ENCODE data around the gene EPHA8.

Gene EPHA8

GRCh38 chr1:22627331-22627730 is 64.0 kb downstream of the EPHA8 start:
- Mint-ChIP-seq H3K9me3 (no peaks in the 10 kb centered on the region), H3K27me3 (peaks cover 16% of the 10 kb centered on the region), H3K4me1 (no peaks in the 10 kb centered on the region), H3K4me3 (no peak overlapping the region), H3K36me3 (no peaks in the 10 kb centered on the region), H3K27ac (no peak overlapping the region)

GRCh38 chr1:22628698-22629444 is 65.6 kb downstream of the EPHA8 start:
- Mint-ChIP-seq H3K9me3 (no peaks in the 10 kb centered on the region), H3K27ac (no peak overlapping the region), H3K36me3 (no peaks in the 10 kb centered on the region), H3K4me3 (no peak overlapping the region), H3K4me1 (no peaks in the 10 kb centered on the region), H3K27me3 (peaks cover 19% of the 10 kb centered on the region)

- Mint-ChIP-seq H3K4me3 (no peak overlapping the region), H3K36me3 (no peaks in the 10 kb centered on the region), H3K4me1 (no peaks in the 10 kb centered on the region), H3K9me3 (no peaks in the 10 kb centered on the region), H3K27me3 (peaks cover 21% of the 10 kb centered on the region), H3K27ac (no peak overlapping the region)
Measured at GRCh38 chr1:22629886-22630285, 66.6 kb downstream of the EPHA8 start.

DNA sequence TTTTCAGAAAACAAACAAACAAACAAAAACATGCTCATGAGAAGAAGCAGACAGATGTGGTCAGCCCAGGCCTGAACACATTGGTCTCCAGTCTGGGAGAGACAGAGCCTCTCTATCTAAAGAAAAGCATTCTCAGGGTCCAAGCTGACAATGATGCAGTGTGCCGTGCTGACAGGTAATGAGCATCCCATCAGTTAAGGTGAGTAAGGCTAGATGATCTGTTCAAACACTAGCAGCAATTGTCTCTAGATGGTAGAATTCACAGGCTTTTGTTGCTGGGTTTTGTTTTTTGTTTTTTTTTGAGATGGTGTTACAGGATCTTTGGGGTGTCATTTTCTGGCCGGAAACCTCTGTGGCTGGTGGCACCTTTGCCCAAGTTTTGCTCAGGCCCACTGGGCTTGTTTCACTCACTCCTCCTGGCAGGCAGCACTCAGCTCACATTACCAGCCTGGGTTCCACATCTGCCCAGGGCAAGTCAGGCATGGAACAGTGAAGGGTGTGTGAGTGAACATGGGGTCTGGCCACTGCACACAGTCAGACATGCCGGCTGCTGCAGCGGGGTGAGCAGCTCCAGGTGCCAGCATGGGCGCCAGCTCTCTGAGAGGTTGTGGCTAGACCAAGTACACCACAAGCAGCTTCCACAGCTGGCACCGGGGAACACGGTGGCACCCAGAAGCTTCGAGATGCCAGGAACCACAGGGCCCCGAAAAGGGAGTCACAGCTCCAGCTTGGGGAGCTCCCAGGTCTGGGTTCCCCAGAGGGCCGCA is 70.6 kb downstream of the EPHA8 start:
- H3K4me3 Mint-ChIP-seq, result no peak overlapping the region
- no peaks in the 10 kb centered on the region for H3K9me3 Mint-ChIP-seq
- no peaks in the 10 kb centered on the region for H3K36me3 Mint-ChIP-seq
- H3K4me1 Mint-ChIP-seq, result no peaks in the 10 kb centered on the region
- H3K27me3 Mint-ChIP-seq, result peaks cover 10% of the 10 kb centered on the region
- H3K27ac Mint-ChIP-seq, result no peak overlapping the region

- Mint-ChIP-seq H3K9me3 (no peaks in the 10 kb centered on the region), H3K27ac (no peak overlapping the region), H3K27me3 (peaks cover 5% of the 10 kb centered on the region), H3K36me3 (no peaks in the 10 kb centered on the region), H3K4me3 (no peak overlapping the region), H3K4me1 (no peaks in the 10 kb centered on the region)
Measured at GRCh38 chr1:22635436-22635835, 72.1 kb downstream of the EPHA8 start.

DNA sequence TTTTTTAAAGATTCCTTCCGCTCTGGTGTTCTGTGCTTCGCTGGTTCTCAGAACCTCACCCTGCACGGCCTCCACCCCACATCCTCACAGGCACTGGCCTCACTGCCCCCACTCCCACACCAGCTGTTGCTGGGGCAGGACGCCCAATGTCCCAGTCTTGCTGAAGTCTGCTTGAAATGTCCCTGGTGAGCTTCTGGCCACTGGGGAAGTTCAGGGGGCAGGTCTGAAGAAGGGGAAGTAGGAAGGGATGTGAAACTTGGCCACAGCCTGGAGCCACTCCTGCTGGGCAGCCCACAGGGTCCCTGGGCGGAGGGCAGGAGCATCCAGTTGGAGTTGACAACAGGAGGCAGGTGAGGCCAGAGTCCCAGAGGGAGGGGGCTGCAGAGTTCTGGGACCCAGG is 73.1 kb downstream of the EPHA8 start, which contains the start of gene C1QA:
TSS of gene C1QA (plus strand) at position 276 of the 400 bp plus-strand sequence. CDS start 989 bp downstream, outside the sequence.
- Mint-ChIP-seq H3K27me3 (peaks cover 10% of the 10 kb centered on the region), H3K36me3 (no peaks in the 10 kb centered on the region), H3K9me3 (no peaks in the 10 kb centered on the region), H3K27ac (no peak within 1 kb of the TSS), H3K4me1 (no peaks in the 10 kb centered on the region), H3K4me3 (no peak within 1 kb of the TSS)

- peaks cover 10% of the 10 kb centered on the region for H3K27me3 Mint-ChIP-seq
Measured at GRCh38 chr1:22636927-22637326, 73.6 kb downstream of the EPHA8 start.

GRCh38 chr1:22637907-22638445 is 74.7 kb downstream of the EPHA8 start:
- Mint-ChIP-seq H3K27me3 (peaks cover 10% of the 10 kb centered on the region), H3K4me3 (no peak overlapping the region), H3K4me1 (no peaks in the 10 kb centered on the region), H3K9me3 (no peaks in the 10 kb centered on the region), H3K36me3 (no peaks in the 10 kb centered on the region), H3K27ac (no peak overlapping the region)

More at GRCh38 chr1:22636927-22637326, 73.6 kb downstream of the EPHA8 start:
- Mint-ChIP-seq H3K4me3 (no peak overlapping the region), H3K27ac (no peak overlapping the region), H3K36me3 (no peaks in the 10 kb centered on the region), H3K4me1 (no peaks in the 10 kb centered on the region), H3K9me3 (no peaks in the 10 kb centered on the region)

DNA sequence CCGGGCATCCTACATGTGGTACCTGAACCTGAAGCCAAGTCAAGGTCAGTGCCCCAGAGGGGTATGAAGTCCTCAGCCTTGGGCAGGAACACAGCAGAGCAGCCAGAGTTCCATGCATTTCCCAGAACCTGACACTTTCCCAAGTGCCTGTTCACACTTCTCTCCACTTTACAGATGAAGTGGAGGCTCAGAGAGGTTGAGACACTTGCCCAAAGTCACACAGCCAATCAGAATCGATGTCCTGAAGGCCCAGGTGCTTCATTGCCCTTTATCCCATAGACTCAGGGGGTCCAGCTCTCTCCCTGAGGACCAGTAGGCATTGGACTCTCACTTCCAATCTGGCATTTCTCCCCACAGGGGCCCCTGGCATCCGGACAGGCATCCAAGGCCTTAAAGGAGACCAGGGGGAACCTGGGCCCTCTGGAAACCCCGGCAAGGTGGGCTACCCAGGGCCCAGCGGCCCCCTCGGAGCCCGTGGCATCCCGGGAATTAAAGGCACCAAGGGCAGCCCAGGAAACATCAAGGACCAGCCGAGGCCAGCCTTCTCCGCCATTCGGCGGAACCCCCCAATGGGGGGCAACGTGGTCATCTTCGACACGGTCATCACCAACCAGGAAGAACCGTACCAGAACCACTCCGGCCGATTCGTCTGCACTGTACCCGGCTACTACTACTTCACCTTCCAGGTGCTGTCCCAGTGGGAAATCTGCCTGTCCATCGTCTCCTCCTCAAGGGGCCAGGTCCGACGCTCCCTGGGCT is 75.4 kb downstream of the EPHA8 start:
- Mint-ChIP-seq H3K4me1 (no peaks in the 10 kb centered on the region), H3K4me3 (no peak overlapping the region), H3K27ac (no peak overlapping the region), H3K27me3 (peaks cover 9% of the 10 kb centered on the region), H3K9me3 (no peaks in the 10 kb centered on the region), H3K36me3 (no peaks in the 10 kb centered on the region)

DNA sequence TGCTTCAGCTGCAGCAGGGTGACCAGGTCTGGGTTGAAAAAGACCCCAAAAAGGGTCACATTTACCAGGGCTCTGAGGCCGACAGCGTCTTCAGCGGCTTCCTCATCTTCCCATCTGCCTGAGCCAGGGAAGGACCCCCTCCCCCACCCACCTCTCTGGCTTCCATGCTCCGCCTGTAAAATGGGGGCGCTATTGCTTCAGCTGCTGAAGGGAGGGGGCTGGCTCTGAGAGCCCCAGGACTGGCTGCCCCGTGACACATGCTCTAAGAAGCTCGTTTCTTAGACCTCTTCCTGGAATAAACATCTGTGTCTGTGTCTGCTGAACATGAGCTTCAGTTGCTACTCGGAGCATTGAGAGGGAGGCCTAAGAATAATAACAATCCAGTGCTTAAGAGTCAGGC is 76.0 kb downstream of the EPHA8 start:
- H3K4me3 Mint-ChIP-seq, result no peak overlapping the region
- no peaks in the 10 kb centered on the region for H3K4me1 Mint-ChIP-seq
- peaks cover 6% of the 10 kb centered on the region for H3K27me3 Mint-ChIP-seq

DNA sequence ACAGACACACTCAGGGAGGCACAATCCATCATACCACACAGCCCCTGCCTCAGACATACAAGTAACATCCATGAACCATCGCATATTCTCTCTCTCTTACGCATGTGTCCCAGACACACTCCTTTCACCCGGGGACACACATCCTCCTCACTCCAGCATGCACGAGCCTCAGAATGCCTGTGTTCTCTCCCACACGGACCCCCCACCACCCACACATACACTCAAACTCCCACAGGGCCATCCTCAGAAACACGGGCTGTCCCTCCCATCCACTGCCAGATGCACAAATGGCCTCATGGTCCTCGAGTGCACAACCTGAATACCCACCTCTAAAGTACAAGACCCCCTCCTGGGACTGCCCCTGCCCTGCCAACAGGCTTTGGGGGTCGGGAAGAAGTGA is 78.0 kb downstream of the EPHA8 start:
- Mint-ChIP-seq H3K36me3 (no peaks in the 10 kb centered on the region), H3K27me3 (peaks cover 6% of the 10 kb centered on the region), H3K27ac (no peak overlapping the region), H3K9me3 (no peaks in the 10 kb centered on the region), H3K4me1 (no peaks in the 10 kb centered on the region), H3K4me3 (no peak overlapping the region)

More for the DNA sequence above, 76.0 kb downstream of the EPHA8 start:
- Mint-ChIP-seq H3K9me3 (no peaks in the 10 kb centered on the region), H3K27ac (no peak overlapping the region), H3K36me3 (no peaks in the 10 kb centered on the region)

GRCh38 chr1:22641906-22642636 is 78.8 kb downstream of the EPHA8 start:
- H3K4me3 Mint-ChIP-seq, result no peak overlapping the region

GRCh38 chr1:22643381-22643780 is 80.1 kb downstream of the EPHA8 start, which contains the start of gene C1QC:
TSS of gene C1QC (plus strand) at chr1:22643633. CDS start at chr1:22644024, 391 bp downstream.
- no peaks in the 10 kb centered on the region for H3K36me3 Mint-ChIP-seq
- H3K4me3 Mint-ChIP-seq, result no peak within 1 kb of the TSS
- peaks cover 9% of the 10 kb centered on the region for H3K27me3 Mint-ChIP-seq
- H3K4me1 Mint-ChIP-seq, result no peaks in the 10 kb centered on the region
- H3K27ac Mint-ChIP-seq, result no peak within 1 kb of the TSS
- no peaks in the 10 kb centered on the region for H3K9me3 Mint-ChIP-seq

More at GRCh38 chr1:22641906-22642636, 78.8 kb downstream of the EPHA8 start:
- Mint-ChIP-seq H3K36me3 (no peaks in the 10 kb centered on the region), H3K9me3 (no peaks in the 10 kb centered on the region), H3K27me3 (peaks cover 6% of the 10 kb centered on the region), H3K4me1 (no peaks in the 10 kb centered on the region), H3K27ac (no peak overlapping the region)

DNA sequence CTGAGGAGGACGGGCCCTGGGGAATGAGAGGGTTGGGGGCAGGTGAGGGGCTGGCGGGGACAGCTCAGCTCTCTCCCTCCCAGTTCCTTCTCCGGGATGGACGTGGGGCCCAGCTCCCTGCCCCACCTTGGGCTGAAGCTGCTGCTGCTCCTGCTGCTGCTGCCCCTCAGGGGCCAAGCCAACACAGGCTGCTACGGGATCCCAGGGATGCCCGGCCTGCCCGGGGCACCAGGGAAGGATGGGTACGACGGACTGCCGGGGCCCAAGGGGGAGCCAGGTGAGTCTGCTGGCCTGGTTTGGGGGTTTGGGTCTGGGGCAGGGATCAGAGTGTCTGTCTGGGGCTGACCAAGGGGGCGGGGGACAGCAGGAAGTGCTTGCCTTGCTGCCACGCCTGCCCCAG is 80.6 kb downstream of the EPHA8 start:
- Mint-ChIP-seq H3K9me3 (no peaks in the 10 kb centered on the region), H3K4me3 (no peak overlapping the region), H3K36me3 (no peaks in the 10 kb centered on the region), H3K4me1 (no peaks in the 10 kb centered on the region), H3K27ac (no peak overlapping the region), H3K27me3 (peaks cover 9% of the 10 kb centered on the region)

DNA sequence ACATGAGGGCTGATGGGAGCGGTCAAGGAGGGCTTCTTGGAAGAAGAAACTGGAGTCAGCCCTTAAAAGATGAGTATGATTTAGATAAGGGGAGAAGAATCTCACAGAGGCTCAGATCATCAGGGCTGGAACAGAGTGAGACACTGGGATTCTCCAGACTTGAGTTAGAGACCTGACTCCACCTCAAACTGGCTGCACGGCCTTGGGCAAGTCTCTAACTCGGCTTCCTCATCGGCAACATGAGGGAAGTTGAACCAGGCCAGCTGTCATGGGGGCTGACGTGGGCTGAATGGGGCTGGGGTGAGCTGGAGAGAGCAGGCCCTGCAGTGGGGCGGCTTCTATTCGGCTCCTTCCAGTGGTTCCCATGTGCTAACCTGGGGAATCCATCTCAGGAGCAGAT is 82.6 kb downstream of the EPHA8 start:
- Mint-ChIP-seq H3K9me3 (no peaks in the 10 kb centered on the region), H3K4me3 (no peak overlapping the region), H3K36me3 (no peaks in the 10 kb centered on the region), H3K4me1 (no peaks in the 10 kb centered on the region), H3K27ac (no peak overlapping the region), H3K27me3 (peaks cover 6% of the 10 kb centered on the region)
